Activated CD4-positive, alpha-beta T cell treated with anti-CD3 and anti-CD28 coated beads, Interleukin-2, amount 50 U/mL, for 48 hours (primary cell): ENCODE data around the gene RFX2.
"Not testable (repeated sequence)": the region's sequence is repeated elsewhere in the genome, so short reads cannot be mapped to it uniquely, and the experiment has no call there.

Experiments used
- DNase-seq, 2 experiments: peaks; one replicate each; pipeline ENCODE4 v3.0.0-alpha.2; 2020

The RFX2 gene

DNA sequence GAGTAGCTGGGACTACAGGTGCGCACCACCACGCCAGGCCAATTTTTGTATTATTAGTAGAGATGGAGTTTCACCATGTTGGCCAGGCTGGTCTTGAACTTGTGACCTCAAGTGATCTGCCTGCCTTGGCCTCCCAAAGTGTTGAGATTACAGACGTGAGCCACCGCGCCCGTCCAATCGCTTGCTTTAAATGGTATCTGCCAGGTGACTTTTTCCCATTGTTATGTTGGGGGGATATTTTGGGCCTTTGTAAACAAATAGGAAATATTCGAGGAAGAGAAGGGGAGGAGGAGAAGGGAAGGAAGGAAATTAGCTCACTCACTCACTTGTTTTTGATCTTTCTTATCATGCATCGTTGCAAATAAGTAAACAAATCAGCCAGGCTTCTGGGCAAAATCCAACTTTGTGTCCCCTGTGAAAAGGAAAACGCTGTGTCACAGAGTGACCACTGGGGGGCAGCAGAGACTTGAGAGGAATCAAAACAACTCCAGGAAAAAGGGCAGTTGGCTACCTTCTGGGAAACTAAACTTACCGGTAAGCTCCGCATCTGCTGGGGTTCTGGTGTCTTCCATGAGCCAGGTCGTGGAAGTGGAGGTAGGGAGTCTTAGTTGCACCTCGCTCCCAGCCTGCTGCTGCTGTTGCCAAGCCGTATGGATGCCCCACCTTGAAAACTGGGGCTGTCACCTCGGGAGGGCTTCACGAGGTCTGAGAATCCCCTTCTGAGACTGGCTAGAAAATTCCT lies 123.1 kb downstream of the RFX2 start:
- DNase-seq = peak; percentile 72 to 82

DNA sequence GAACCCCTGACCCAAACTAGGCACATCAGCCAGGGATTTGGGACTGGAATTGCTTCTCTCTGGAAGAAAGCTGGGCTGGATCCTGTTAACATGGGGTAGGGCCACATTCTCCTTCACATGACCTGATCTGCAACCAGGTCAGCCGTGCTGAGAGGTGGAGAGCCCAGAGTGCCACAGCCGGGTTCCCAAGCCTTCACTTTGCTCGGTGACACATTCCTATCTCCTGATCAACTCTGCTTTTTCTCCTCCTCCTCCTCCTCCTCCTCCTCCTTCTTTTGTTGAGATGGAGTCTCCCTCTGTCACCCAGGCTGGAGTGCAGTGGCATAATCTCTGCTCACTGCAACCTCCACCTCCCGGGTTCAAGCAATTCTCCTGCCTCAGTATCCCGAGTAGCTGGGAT lies 124.5 kb downstream of the RFX2 start:
- DNase-seq = not testable (repeated sequence)

DNA sequence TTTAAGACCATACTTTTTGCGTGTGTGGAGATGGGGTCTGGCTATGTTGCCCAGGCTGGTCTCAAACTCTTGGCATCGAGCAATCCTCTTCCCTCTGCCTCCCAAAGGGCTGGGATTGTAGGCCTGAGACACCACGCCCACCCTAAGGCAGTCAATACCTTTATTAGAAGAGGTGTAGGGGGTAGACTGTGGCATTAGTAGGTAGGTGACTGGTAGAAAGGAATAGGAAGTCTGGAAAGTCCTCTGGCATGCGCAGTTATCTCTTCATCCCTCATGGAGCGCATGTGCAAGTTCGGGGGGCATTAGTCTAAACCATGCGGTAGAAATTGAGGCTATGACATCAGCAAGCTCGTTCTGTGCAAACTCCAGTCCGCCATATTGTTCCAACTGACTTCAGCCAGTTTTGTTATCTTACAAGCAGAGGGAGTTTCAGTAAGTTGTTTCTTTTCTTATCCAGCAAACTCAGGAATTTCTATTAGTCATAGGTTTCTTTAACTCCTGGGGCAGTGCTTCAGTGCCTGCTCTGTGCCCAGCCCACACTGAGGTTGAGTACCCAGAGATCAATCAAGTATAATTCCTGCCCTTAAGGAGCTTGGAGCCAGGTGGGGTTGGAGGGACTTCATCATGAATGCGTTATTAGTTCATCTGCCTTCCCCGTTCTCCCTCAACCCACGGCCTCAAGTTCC lies 125.1 kb downstream of the RFX2 start:
- DNase-seq = no peak

DNA sequence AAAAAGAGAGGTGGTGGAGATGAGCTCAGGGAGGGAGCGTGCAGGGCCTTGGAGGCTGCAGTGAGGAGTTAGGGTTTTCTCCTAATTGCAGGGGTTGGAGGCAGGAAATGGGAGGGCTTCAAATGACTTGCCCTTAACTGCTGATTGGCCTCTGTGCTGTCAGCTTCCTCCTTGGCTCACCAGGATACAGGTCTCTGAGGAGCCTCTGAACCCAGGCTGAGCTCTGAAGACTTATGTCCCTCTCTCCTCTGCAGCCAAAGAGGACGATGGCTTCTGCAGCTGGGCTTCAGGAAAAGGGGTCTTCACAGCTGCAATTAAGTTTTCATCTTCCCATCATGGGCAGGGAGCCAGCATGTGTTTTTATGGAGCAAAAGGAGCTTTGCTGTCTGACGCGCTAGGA lies 125.7 kb downstream of the RFX2 start:
- no peak for DNase-seq

DNA sequence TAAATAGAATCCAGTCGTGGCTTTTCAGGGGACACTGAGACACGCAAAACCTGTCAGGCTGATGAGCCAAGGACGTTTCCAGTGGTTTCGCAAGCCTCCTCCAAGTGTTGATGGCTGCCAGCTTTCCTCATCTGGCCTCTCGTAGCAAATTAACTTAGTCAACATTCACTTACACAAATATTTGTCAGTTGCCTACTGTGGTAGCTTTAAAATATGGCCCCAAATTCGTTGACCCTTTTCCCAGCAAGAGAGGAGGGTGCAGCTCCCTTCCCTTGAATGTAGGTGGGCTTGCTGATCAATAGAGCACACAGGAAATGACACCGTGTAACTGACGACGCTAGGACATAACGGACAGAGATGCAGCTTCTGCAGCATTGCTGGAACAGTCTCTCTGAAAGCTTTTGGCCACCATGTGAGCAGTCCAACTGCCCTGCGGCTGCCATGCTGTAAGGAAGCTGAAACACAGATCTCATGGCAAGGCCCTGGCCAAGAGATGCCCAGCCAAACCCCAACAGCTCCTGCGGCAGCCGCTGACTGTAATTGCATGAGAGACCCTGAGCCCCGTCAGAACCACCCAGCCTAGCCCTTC lies 126.8 kb downstream of the RFX2 start:
- no peak for DNase-seq

DNA sequence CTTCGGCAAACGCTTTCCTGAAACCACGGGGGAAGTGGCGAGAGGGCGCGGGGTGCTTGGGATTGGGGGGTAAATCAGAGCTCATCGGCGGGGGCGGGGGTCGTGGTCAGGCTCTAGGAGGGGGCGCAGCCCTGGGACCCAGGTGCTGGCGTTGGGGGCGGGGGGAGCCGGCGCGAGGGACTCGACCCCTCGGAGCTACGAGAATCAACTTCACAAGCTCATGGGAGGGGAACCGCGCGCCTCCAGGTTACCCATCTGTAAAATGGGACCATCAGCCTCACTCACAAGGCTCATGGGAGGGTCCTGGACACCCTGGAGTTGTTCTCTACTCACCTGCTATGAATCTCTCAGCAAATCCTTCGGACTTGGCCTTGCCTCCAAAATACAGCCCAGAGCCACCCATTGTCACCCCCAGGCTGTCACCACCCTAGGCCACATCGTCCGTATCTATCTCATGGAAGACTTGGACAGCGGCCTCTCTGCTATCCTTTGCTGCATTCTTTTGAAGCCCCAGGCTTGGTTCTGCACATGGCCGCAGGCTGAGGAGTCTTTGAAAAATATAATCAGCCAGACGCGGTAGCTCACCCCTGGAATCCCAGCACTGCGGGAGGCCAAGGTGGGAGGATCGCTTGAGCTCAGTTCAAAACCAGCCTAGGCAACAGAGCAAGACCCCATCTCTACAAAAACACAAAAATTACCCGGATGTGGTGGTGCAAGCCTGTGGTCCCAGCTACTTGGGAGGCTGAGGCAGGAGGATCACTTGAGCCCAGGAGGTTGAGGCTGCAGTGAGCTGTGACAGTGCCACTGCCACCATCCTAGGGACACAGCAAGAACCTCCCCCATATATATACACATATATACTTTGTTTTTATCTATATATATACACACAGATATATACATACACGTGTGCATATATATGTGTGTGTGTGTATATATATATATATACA lies 131.4 kb downstream of the RFX2 start:
- no peak for DNase-seq

DNA sequence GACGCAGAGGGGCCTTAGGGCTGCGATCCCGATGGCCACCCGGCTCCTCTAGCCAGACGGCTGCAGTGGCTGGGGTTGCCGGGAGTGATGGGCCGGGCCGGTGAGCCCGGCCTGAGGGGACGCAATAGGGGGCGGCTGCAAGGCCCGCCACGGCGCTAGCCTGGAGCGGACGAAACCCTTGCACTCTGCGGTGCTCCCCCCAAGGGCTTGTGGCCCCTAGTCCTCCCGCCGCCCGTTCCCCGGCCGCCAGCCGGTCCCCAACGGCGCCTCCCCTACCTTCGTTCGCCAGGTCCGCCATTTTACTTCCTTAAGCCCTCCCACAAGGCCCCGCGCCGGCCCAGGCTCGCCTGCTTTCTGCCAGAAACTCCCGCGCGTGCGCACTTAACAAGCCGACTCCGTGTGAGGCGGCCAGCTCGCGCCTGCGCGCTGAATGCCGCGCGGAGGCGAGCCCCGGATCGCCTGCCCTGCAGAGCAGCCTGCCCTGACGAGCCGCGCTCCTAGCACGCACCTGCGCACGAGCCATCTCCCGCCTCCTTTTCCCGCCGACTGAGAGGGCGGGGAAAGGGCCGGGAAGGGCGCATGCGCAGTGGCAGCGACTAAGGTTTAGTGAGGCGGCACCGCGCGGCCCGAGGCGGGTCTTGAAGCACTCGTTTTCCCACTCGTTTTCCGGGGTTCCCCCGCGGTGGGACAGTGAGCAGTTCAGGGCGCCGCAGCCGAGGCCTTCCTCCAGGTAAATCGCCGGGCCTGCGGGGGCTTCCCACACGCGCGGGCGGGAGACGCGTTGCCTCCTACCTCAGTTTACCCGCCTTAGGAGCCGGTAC lies 132.3 kb downstream of the RFX2 start, which contains the start of gene RANBP3:
TSS of gene RANBP3 (minus strand) at position 356 of the 821 bp plus-strand sequence. CDS start at position 298, 58 bp downstream.
- peak; percentile 96 to 97 for DNase-seq

DNA sequence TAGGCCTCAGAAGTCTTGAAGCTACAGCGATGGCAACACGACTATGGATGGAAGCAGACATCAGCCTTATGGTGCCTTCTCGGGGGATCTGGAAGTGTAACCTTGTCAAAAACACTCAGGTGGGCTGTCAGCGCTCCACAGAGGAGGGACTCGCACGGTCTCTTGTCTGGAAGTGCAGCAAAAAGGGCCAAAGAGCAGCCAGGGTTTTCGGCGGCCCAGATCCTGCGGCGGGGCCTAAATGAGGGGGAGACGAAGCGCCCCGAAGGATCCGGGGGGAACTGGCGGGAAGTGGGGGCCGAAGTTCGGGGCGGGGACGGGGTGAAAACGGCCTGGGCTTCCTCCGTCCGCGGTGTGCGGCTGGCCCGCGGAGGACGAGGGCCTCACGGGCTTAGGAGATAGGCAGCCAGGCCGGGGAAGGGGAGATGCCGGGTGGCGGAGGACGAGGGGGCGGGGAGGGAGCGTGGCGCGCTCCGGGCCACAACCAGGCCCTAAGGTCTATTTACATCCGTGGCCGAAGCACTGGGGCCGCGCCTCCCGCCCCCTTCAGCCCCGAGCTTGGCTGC lies 133.0 kb downstream of the RFX2 start:
- DNase-seq = no peak

DNA sequence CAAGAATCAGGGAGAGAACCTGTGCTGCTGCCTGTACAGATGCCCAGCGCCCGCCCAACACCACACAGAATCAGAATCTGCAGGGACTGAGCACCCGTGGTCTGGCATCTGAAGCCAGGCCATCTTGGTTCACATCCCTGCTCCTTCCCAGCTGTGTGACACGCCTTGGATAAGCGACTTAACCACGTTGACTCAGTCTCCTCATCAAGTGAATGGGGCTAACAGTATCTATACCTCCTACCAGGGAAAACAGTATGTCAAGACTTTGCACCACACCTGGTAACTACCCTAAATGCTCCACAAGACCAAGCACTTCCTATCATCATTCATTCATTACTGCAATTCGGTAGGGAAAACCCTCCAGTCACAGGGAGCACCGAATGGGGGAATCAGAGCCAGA lies 133.5 kb downstream of the RFX2 start:
- DNase-seq = no peak

DNA sequence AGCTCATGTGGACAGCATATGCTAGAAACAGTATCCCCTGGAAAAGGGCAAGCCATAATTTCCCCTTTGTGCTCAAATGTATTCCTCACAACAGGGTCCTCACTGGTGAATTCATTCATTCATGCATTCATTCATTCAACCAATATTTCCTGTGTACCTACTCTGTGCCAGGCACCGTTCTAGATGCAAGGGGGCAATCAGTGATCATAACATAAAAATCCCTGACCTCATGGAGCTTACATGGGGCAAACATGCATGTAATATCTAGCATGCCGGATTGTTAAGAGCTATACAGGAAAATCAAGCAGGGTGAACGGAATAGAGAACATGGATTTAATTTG lies 134.9 kb downstream of the RFX2 start:
- DNase-seq = no peak

DNA sequence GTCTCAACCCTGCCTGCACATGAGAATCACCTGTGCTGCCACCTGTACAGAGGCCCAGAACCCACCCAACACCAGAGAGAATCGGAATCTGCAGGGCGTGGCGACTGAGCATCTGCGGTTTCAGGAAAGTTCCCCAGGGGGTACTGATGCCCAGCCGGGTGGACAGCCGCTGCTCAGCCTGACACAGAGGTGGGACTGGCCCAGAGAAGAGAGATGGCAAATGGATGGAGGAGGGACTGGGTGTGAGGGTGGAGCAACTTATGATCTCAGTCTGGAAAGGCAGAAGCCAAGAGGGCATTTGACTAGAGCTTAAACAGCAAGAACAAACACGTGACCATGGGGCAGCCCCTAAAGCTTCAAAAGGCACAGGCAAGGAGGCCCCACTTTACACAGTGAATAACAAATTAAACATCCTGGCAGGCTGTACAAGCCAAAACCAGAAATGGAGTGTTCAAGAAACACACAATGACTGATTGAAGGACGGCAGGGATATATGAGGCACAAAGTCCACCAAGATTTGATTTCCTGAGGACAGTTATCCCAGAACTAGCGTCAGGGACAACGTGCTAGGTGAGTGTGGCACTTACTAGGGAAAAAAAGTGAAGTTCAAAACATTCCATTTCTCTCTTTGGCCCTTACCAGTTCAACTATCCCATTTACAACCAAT lies 135.4 kb downstream of the RFX2 start:
- DNase-seq = peak; percentile 44 to 64

DNA sequence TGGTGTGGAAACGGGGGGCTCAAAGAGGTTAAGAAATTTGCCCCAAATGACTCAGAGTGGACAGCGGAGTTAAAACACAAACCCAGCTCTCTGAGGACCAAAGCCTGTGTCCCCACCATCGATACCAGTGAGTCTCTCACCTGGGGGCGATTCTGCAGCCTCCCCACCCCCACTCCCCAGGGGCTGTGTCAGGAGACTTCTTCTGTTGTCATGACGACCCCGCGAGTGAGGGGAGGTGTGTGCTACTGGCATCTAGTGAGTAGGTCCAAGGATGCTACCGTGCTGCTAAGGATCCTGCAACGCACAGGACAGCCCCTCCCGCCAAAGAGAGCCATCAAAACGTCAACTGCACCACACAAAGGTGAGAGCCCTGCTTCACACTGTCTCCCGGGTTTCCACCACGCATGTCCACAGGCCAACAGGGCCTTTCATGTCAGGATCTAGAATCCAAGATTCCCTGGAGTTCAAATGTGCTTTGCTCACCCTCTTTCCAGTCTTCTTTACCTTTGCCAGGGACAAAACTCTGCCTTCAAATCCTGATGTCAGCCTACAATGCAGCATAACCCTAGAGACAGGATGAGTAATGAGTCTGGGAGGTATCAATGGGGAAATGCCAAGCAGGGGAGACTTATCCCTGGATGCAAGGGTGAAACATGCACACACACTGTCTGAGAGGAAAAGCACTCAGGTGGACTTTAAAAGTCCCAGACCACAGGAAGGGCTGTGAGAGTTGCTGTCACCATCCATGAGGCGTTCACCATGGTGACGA lies 136.2 kb downstream of the RFX2 start:
- no peak for DNase-seq

DNA sequence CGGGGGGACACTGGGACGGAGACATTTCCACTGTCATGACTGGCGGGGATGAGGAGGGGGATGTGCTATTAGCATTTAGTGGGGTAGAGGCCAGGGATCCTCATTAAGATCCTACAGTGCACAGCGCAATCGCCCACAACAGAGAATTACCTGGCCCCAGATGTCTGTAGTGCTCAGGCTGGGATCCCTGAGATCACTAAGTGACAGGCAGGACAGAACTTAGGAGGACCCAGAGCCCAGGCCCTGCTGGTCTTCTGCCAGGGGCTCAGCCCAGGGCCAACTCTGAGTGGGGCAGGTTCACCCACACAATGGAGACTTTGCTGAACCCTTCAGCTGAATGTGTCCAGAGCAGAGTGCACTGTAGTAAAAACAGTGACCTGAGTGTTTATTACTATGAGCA lies 136.9 kb downstream of the RFX2 start:
- DNase-seq = no peak

DNA sequence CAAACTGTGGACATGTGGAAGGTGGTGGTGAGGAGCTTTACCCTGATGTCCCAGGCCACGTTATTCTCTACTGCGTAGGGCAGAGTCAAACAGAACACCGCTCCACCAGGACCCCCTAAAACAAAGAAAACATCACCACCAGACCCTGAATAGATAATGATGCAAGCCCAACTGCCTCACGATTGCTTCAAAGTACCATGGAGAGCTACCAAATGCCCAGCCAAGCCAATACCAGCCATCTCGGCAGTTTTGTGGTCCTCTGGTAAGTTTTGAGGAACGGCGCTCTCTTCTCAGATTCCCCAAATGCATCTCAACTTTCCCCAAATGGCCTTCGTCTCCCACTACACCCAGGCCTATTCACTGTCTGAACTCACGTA lies 138.0 kb downstream of the RFX2 start:
- DNase-seq = no peak

DNA sequence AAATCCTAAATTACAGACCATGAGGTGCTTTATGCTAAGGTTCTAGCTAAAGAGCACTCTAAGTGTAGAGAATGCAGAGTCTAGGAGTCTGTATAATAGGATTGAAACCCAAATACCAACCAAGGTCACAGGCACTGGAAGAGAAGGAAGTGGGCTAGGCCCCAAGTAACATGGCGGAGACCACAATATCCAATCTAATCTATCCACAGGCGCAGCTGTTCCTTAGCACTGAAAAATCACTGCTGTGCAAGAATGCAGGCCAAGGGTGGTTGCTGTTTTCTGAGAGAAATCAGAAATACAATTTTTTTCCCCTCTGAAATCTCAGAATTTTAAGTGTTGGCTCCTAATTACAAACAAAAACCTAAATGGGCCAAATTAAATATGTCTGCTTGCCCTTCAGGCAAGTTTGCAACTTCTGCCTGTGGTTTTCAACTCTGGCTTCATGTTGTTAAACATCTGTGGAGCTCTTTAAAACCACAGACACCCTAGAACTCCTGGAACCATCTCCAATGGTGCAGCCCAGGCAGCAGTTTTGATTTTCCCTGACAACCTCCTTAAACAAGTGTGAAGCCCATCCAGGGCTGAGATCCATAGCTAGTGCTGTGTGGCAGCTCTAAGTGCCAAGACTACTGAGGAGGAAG lies 138.5 kb downstream of the RFX2 start:
- DNase-seq = no peak

DNA sequence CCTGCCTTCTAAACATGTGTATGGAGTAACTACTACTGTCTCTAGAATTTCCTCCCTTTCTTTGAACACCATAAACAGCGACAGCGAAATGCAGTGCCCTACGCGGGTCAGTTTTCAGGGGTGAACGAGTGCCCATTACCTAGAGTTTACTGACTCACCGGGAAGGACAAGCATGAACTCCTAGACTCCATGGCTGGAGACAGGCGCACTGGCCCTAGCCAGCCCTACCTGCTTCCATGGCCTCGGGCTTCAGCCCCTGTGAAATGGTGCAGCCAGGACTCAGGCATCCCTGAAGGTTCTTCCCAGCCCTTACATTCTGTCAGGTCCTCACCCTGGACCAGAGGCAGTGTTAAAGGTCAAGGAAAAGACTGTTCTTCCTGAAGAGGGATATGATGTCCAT lies 140.8 kb downstream of the RFX2 start:
- no peak for DNase-seq

DNA sequence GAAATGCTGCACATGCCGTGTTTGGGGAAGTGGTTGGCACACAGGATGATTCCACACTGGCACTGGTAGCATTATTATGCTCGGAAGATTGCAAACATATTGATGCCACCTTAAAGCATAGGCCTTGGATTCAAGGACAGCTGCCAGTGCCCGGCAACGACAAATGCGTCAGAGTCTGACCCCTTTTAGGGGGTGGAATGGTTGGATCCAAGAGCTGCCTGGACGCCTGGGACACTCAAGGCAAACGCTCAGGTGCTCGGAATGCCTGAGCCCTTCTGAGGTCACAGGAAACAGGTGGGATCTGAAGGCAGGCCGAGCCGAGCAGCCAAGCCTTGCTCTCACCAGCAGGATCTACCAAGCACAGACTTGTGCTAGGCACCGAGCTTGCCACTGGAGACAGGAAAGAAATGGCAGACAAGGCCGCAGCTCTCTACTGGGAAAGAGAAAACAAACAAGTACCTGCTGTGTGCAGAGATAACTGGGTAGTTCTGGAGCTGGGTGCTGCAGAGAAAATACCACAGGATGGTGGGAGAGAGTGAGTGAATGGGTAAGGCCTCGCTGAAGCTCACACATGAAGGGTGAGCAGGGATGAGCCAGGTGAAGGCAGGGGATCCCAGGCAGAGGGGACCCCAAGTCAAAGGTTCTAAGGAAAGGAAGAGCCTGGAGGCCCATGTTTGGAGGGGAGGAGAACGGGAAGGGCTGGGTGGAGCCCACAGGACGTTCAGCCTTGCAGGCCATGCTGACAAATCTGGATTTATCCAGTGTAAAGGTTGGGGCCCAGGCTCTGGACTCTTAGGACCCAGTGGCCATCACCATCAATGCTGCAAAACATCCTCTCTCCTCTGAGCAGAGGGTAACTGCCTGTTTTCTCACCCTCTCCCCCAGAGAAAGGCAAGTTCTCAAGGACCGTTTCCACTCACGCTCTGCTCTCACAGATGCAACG lies 141.6 kb downstream of the RFX2 start:
- no peak for DNase-seq

DNA sequence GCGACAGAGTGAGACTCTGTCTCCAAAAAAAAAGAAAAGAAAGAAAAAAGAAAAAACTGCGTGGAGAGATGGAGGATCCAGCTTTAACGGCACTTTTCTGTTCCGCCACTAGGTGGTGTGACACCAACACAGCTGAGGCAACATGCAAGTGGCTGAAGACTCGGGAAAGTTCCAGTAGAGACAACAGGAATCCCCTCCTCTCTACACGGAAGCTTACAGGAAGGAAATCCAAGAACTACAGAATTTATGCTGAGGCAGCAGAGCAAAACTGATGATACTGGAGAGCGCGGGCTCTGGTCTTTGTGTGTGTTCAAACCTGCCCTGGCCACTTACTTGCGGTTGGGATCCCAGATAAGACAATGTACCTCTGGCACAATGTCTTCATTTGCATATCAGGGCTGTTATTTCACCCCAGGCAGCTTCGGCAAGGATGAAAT lies 142.3 kb downstream of the RFX2 start:
- DNase-seq = peak; percentile 67 to 74

DNA sequence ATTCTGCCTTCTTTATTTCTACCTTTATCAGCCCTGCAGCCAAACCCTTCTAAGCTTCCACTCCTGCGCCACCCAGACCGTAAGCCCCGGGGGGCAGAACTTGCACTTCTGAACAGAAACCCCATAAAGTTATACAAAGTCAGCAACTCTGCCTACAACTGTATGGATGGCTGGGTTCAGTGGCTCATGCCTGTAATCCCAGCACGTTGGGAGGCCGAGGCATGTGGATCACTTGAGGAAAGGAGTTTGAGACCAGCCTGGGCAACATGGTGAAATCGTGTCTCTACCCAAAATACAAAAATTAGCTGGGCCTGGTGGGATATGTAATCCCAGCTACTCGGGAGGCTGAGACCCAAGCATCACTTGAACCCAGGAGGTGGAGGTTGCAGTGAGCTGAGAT lies 142.7 kb downstream of the RFX2 start:
- no peak for DNase-seq
